GM12892 (cell line): ENCODE data around the gene AHRR.

ENCODE experiments used
- DNase-seq: peaks from one replicate; pipeline ENCODE4 v3.0.0; 2011; ENCODE audit not compliant: insufficient read length
- FAIRE-seq: peaks from 2 replicates; lab custom pipeline; 2011; peaks lifted over from hg19 to GRCh38; lab: Jason Lieb, UNC
- POLR2A ChIP-seq: IDR thresholded peaks from 2 replicates; pipeline ENCODE4 v1.6.1; 2011; ENCODE audit warnings: low read depth, low read length, control low read depth
- POLR2AphosphoS5 ChIP-seq: IDR thresholded peaks from 2 replicates; pipeline ENCODE4 v1.6.1; 2011; ENCODE audit warnings: low read depth, low read length, control low read depth
- TAF1 ChIP-seq: IDR thresholded peaks from 2 replicates; pipeline ENCODE4 v1.6.1; 2011; ENCODE audit warnings: low read depth, mild to moderate bottlenecking, control low read depth, low read length, borderline replicate concordance

Gene AHRR

GRCh38 chr5:474840-475661 is 153.5 kb downstream of the AHRR start:
- no peak for FAIRE-seq
- no peak for TF ChIP-seq TAF1
- DNase-seq = no peak

- FAIRE-seq (no peak), DNase-seq (no peak)
- TF ChIP-seq POLR2A (no peak), POLR2AphosphoS5 (no peak), TAF1 (no peak)
These were observed 154.2 kb downstream of the AHRR start for GRCh38 chr5:475704-476101.

GRCh38 chr5:476102-476813 is 154.7 kb downstream of the AHRR start:
- TF ChIP-seq TAF1 = no peak
- no peak for TF ChIP-seq POLR2A
- no peak for TF ChIP-seq POLR2AphosphoS5
- FAIRE-seq (no peak), DNase-seq (no peak)

- TF ChIP-seq POLR2AphosphoS5 (no peak), TAF1 (no peak), POLR2A (no peak)
- DNase-seq = no peak
- no peak for FAIRE-seq
These were observed 155.3 kb downstream of the AHRR start for GRCh38 chr5:476814-477175.

GRCh38 chr5:477247-477646 is 155.7 kb downstream of the AHRR start:
- TF ChIP-seq TAF1 (no peak), POLR2AphosphoS5 (no peak), POLR2A (no peak)
- no peak for FAIRE-seq
- DNase-seq = no peak

- TF ChIP-seq POLR2A = no peak
- no peak for TF ChIP-seq TAF1
- TF ChIP-seq POLR2AphosphoS5 = no peak
- no peak for FAIRE-seq
- DNase-seq = no peak
These were observed 156.4 kb downstream of the AHRR start for GRCh38 chr5:477871-478270.

GRCh38 chr5:478369-478981 is 157.0 kb downstream of the AHRR start:
- TF ChIP-seq POLR2A (no peak), TAF1 (no peak), POLR2AphosphoS5 (no peak)
- DNase-seq (no peak), FAIRE-seq (no peak)

- DNase-seq = no peak
- FAIRE-seq = no peak
- no peak for TF ChIP-seq POLR2AphosphoS5
- TF ChIP-seq POLR2A = no peak
- TF ChIP-seq TAF1 = no peak
These were observed 157.5 kb downstream of the AHRR start for GRCh38 chr5:478982-479535.

GRCh38 chr5:479566-480319 is 158.2 kb downstream of the AHRR start:
- no peak for DNase-seq
- FAIRE-seq = no peak
- no peak for TF ChIP-seq TAF1
- no peak for TF ChIP-seq POLR2A
- TF ChIP-seq POLR2AphosphoS5 = no peak

GRCh38 chr5:481347-481746 is 159.8 kb downstream of the AHRR start:
- no peak for TF ChIP-seq POLR2AphosphoS5
- no peak for TF ChIP-seq TAF1
- no peak for TF ChIP-seq POLR2A
- no peak for FAIRE-seq
- no peak for DNase-seq

- FAIRE-seq (no peak), DNase-seq (no peak)
- TF ChIP-seq TAF1 = no peak
- no peak for TF ChIP-seq POLR2A
- TF ChIP-seq POLR2AphosphoS5 = no peak
These were observed 160.5 kb downstream of the AHRR start for GRCh38 chr5:482021-482420.
